Measurements from ENCODE around the gene PEAR1. TPM values are rescaled to one million over a fixed set of nuclear protein-coding genes. Genes with fewer than 3 reads are reported as not detected.

Gene PEAR1
- total RNA-seq, 1 experiment from 2014 or later = 0.18 TPM

DNA sequence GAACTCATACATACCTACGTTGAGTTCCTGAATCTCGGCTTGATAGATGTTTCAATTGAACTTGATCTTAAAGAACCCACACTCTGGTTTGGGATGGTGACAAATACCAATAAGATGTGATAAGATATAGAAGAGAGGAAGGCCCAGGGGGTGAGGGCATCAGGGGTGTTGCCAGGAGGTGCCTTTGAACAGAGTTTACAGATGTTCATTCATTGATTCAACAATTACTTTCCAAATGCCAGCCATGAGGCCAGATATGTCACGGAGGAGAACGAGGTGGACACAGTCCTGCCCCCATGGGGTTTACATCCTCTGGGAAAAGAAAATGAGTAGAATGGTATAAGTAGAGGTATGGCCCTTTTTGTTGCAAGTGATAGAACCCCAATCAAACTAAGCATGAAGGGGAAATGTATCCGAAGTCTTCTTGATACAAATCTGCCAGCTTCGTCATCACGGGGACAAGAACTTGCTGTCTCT is 27.6 kb downstream of the PEAR1 start:
- CTCF ChIA-PET = no interaction called here
- Histone ChIP-seq H3K9me3 (no peaks in the 10 kb centered on the region), H3K4me1 (peaks cover 4% of the 10 kb centered on the region; the same call in 1 of the 2 replicates), H3K36me3 (ENCODE audit: control insufficient read depth, insufficient read depth, low read length) (no peaks in the 10 kb centered on the region), H3K4me3 (ENCODE audit: low read depth, low read length) (no peak overlapping the region), H3K27me3 (replicated peaks; ENCODE audit: control insufficient read depth, insufficient read depth, low read length) (peaks cover 5% of the 10 kb centered on the region; the same call in 1 of the 2 replicates)
- POLR2A ChIA-PET = no interaction called here
- Mint-ChIP-seq H3K4me1 (ENCODE audit: low read depth, unreplicated experiment) (no peaks in the 10 kb centered on the region), H3K4me3 (ENCODE audit: unreplicated experiment) (no peak overlapping the region), H3K9me3 (ENCODE audit: unreplicated experiment) (no peaks in the 10 kb centered on the region), H3K36me3 (ENCODE audit: insufficient read depth, unreplicated experiment) (no peaks in the 10 kb centered on the region), H3K27ac (ENCODE audit: unreplicated experiment) (no peak overlapping the region), H3K27me3 (ENCODE audit: insufficient read depth, unreplicated experiment) (peaks cover 21% of the 10 kb centered on the region)
- intact Hi-C loops (cut with micrococcal nuclease; ENCODE audit: unreplicated experiment) = loop anchor here (10.0 kb wide), 1 partner anchor 154 kb away; no protein-coding TSS in a partner anchor
- DNase-seq = no peak
- no TSS peak for BruUV-seq (replicated peaks)
- TF ChIP-seq, protein P1, sequence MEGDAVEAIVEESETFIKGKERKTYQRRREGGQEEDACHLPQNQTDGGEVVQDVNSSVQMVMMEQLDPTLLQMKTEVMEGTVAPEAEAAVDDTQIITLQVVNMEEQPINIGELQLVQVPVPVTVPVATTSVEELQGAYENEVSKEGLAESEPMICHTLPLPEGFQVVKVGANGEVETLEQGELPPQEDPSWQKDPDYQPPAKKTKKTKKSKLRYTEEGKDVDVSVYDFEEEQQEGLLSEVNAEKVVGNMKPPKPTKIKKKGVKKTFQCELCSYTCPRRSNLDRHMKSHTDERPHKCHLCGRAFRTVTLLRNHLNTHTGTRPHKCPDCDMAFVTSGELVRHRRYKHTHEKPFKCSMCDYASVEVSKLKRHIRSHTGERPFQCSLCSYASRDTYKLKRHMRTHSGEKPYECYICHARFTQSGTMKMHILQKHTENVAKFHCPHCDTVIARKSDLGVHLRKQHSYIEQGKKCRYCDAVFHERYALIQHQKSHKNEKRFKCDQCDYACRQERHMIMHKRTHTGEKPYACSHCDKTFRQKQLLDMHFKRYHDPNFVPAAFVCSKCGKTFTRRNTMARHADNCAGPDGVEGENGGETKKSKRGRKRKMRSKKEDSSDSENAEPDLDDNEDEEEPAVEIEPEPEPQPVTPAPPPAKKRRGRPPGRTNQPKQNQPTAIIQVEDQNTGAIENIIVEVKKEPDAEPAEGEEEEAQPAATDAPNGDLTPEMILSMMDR (IDR thresholded peaks at IDR 0.05; ENCODE audit: insufficient read depth in 1 of 2, low read depth in 1 of 2, low read length in 1 of 2, severe bottlenecking in 1 of 2, unreplicated experiment in 1 of 2) = no peak

DNA sequence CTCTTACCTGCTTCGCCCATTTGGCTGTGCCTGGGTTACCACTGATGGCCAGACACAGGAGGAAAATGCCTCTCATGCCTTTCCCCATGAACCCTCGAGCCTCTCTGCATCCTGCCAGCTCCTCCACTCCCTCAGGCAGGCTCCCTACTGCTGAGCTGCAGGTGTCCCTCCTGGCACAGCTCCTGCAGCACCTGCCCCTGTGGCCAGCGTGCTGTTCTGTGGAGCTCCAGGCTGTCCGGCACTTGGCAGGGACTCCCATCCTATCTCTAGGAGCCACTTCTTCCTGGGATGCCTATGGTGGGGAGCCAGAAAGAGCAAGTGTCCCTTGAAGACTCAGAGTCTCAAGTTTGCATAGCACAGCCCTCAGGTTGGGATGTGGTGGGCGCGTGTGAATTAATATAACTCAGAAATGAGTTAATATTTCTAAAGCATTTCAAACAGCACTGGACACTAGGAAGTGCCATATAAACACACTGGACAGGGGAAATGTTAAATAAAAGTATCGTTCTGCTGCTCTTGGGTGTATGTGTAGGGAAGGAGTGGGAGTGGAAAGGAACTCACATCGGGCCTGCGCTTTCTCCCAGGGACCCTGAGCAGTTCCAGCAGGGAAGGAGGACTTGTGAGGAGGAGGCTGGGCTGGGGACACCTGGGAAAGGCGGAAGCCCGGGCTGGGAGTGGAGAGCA is 29.6 kb downstream of the PEAR1 start:
- CTCF ChIA-PET = interaction anchor here (0.9 to 1.1 kb wide), 4 partner anchors 13 to 234 kb away, joined by 3 to 6 read pairs (median 4); no protein-coding TSS in a partner anchor

More for the DNA sequence above, 29.6 kb downstream of the PEAR1 start:
- no TSS peak for BruUV-seq (replicated peaks)
- Histone ChIP-seq H3K4me3 (ENCODE audit: low read depth, low read length) (peak overlapping the region; percentile 32; the same call in 1 of the 2 replicates), H3K27me3 (replicated peaks; ENCODE audit: control insufficient read depth, insufficient read depth, low read length) (peaks cover 5% of the 10 kb centered on the region; the same call in 1 of the 2 replicates), H3K36me3 (ENCODE audit: control insufficient read depth, insufficient read depth, low read length) (no peaks in the 10 kb centered on the region), H3K4me1 (peaks cover 4% of the 10 kb centered on the region; the same call in 1 of the 2 replicates), H3K9me3 (no peaks in the 10 kb centered on the region)
- intact Hi-C loops (cut with micrococcal nuclease; ENCODE audit: unreplicated experiment) = loop anchor here (1.0 to 10.0 kb wide), 2 partner anchors 31 to 152 kb away; no protein-coding TSS in a partner anchor
- H3K36me3 Mint-ChIP-seq (ENCODE audit: insufficient read depth, unreplicated experiment) = no peaks in the 10 kb centered on the region
- H3K27ac Mint-ChIP-seq (ENCODE audit: unreplicated experiment) = no peak overlapping the region
- POLR2A ChIA-PET = no interaction called here
- no peak for DNase-seq
- no peaks in the 10 kb centered on the region for H3K9me3 Mint-ChIP-seq (ENCODE audit: unreplicated experiment)
- peaks cover 28% of the 10 kb centered on the region for H3K27me3 Mint-ChIP-seq (ENCODE audit: insufficient read depth, unreplicated experiment)
- H3K4me3 Mint-ChIP-seq (ENCODE audit: unreplicated experiment) = peak overlapping the region; percentile 58
- TF ChIP-seq, protein P1 (IDR thresholded peaks at IDR 0.05; ENCODE audit: insufficient read depth in 1 of 2, low read depth in 1 of 2, low read length in 1 of 2, severe bottlenecking in 1 of 2, unreplicated experiment in 1 of 2) = no peak
- H3K4me1 Mint-ChIP-seq (ENCODE audit: low read depth, unreplicated experiment) = peaks cover 6% of the 10 kb centered on the region
